ENCODE data around the gene ALPI. TPM values are rescaled to one million over a fixed set of nuclear protein-coding genes. Genes with fewer than 3 reads are reported as not detected.

Gene ALPI
- total RNA-seq, 1 donor from 2014 or later, result not detected

DNA sequence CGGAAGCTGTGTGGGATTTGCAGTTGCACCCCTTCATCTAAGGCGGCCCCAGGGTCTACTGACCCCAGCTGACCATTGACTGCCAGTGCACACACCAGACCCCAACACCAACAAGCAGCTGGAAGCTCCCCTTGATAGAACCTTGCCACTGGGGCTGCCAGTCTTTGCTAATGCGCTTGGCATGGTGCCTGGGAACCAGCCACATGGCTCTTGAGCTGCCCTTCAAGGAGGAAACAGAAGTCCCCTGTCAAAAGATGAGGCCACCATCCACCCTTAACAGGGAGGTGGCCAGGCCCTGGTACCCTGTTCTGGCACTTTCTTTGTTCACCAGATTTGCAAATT, 8.6 kb downstream of the ALPI start:
- Histone ChIP-seq H3K4me2 (no peak overlapping the region), H2AFZ (replicated peaks) (no peak overlapping the region), H3K4me1 (no peaks in the 10 kb centered on the region), H4K20me1 (ENCODE audit: low read depth) (no peaks in the 10 kb centered on the region), H3K9ac (no peak overlapping the region), H3K79me2 (ENCODE audit: low read depth) (no peaks in the 10 kb centered on the region), H3F3A (ENCODE audit: low read depth) (no peaks in the 10 kb centered on the region), H3K9me3 (ENCODE audit: low read depth) (no peaks in the 10 kb centered on the region), H3K27ac (no peak overlapping the region), H3K36me3 (no peaks in the 10 kb centered on the region), H3K4me3 (no peak overlapping the region), H3K27me3 (peaks cover 10% of the 10 kb centered on the region)
- Mint-ChIP-seq H3K27me3 (ENCODE audit: insufficient read depth, low read depth) (peaks cover 17% of the 10 kb centered on the region), H3K4me1 (no peaks in the 10 kb centered on the region), H3K36me3 (no peaks in the 10 kb centered on the region), H3K9me3 (no peaks in the 10 kb centered on the region), H3K27ac (no peak overlapping the region), H3K4me3 (no peak overlapping the region)
- no peak for DNase-seq (ENCODE audit: low spot score)
- TF ChIP-seq CTCF (IDR thresholded peaks at IDR 0.05) (no peak), EZH2 (IDR thresholded peaks at IDR 0.05) (no peak), EZH2phosphoT487 (IDR thresholded peaks at IDR 0.05) (no peak)

- peaks cover 17% of the 10 kb centered on the region for H3K27me3 Mint-ChIP-seq (ENCODE audit: insufficient read depth, low read depth)
- H3K9me3 ChIP-seq (ENCODE audit: low read depth), result no peaks in the 10 kb centered on the region
- no peaks in the 10 kb centered on the region for H3K36me3 ChIP-seq
- H3K36me3 Mint-ChIP-seq, result no peaks in the 10 kb centered on the region
- no peak overlapping the region for H3K4me3 Mint-ChIP-seq
- no peak overlapping the region for H3K4me2 ChIP-seq
- no peak for TF ChIP-seq EZH2phosphoT487 (IDR thresholded peaks at IDR 0.05)
- TF ChIP-seq CTCF (IDR thresholded peaks at IDR 0.05), result no peak
- TF ChIP-seq EZH2 (IDR thresholded peaks at IDR 0.05), result no peak
- H3K4me3 ChIP-seq, result no peak overlapping the region
- no peaks in the 10 kb centered on the region for H3K4me1 Mint-ChIP-seq
- H3K79me2 ChIP-seq (ENCODE audit: low read depth), result no peaks in the 10 kb centered on the region
- no peaks in the 10 kb centered on the region for H4K20me1 ChIP-seq (ENCODE audit: low read depth)
- no peak overlapping the region for H2AFZ ChIP-seq (replicated peaks)
- H3F3A ChIP-seq (ENCODE audit: low read depth), result no peaks in the 10 kb centered on the region
- no peak overlapping the region for H3K9ac ChIP-seq
- H3K9me3 Mint-ChIP-seq, result no peaks in the 10 kb centered on the region
- no peak overlapping the region for H3K27ac Mint-ChIP-seq
- no peak for DNase-seq (ENCODE audit: low spot score)
- H3K4me1 ChIP-seq, result no peaks in the 10 kb centered on the region
- H3K27me3 ChIP-seq, result peaks cover 16% of the 10 kb centered on the region
- no peak overlapping the region for H3K27ac ChIP-seq
Observed at GRCh38 chr2:232465061-232465460, 9.1 kb downstream of the ALPI start.

- Histone ChIP-seq H3K4me3 (no peak overlapping the region), H3K9ac (no peak overlapping the region), H3K79me2 (ENCODE audit: low read depth) (no peaks in the 10 kb centered on the region), H3K4me1 (no peaks in the 10 kb centered on the region), H2AFZ (replicated peaks) (no peak overlapping the region), H3K4me2 (no peak overlapping the region), H3K27me3 (peaks cover 26% of the 10 kb centered on the region), H3K9me3 (ENCODE audit: low read depth) (no peaks in the 10 kb centered on the region), H3K36me3 (no peaks in the 10 kb centered on the region), H3F3A (ENCODE audit: low read depth) (no peaks in the 10 kb centered on the region), H4K20me1 (ENCODE audit: low read depth) (no peaks in the 10 kb centered on the region), H3K27ac (no peak overlapping the region)
- Mint-ChIP-seq H3K27me3 (ENCODE audit: insufficient read depth, low read depth) (peaks cover 13% of the 10 kb centered on the region), H3K27ac (no peak overlapping the region), H3K4me3 (no peak overlapping the region), H3K36me3 (no peaks in the 10 kb centered on the region), H3K4me1 (no peaks in the 10 kb centered on the region), H3K9me3 (no peaks in the 10 kb centered on the region)
- no peak for DNase-seq (ENCODE audit: low spot score)
- no peak for TF ChIP-seq CTCF (IDR thresholded peaks at IDR 0.05)
- TF ChIP-seq EZH2phosphoT487 (IDR thresholded peaks at IDR 0.05), result no peak
- TF ChIP-seq EZH2 (IDR thresholded peaks at IDR 0.05), result no peak
Observed at GRCh38 chr2:232466221-232466620, 10.3 kb downstream of the ALPI start.
